Peyer's patch (tissue), 4 donors: ENCODE data around the gene TGFB1.

Experiments
- POLR2A ChIP-seq, 2 donors: fragments of 450-650 bp; IDR thresholded peaks; one replicate each; pipeline ENCODE4 v1.5.1; 2017; ENCODE audit warnings: antibody characterized with exemption in 2 of 2, mild to moderate bottlenecking in 2 of 2, moderate library complexity in 2 of 2
- TF ChIP-seq, protein P1 (sequence below), 6 experiments: fragments of 450-650 bp in 4 of 6; fragments of 200-600 bp in 2 of 6; sonication (generic) in 1 of 6; IDR thresholded peaks; one replicate each; pipeline ENCODE4 v1.5.1; 2017 to 2019; ENCODE audit warnings: antibody characterized with exemption in 6 of 6, mild to moderate bottlenecking in 3 of 6, moderate library complexity in 1 of 6

DNA sequence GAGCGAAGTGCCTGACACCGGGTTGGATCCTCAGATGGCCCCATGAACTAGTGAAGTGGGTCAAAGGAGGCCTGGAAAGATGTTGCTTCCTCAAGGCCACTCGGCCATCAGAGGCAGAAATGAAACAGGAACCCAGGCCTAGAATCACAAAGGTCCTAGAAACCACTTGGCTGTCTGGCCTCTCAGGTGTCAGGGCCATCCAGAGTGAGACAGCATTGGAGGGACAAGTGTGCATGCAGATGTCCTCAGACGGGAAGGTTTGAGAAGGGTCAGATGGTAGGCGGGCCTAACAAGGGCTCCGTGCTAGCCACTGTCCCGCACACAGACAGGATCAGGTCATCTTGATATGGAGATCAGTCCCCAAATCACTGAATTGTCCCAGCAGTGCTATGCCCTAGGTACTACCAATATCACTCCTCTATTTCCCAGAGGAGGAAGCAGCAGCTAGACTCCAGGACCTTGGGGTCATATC, 29.5 kb downstream of the TGFB1 start:
- no peak for TF ChIP-seq POLR2A (IDR thresholded peaks at IDR 0.05)
- TF ChIP-seq, protein P1, sequence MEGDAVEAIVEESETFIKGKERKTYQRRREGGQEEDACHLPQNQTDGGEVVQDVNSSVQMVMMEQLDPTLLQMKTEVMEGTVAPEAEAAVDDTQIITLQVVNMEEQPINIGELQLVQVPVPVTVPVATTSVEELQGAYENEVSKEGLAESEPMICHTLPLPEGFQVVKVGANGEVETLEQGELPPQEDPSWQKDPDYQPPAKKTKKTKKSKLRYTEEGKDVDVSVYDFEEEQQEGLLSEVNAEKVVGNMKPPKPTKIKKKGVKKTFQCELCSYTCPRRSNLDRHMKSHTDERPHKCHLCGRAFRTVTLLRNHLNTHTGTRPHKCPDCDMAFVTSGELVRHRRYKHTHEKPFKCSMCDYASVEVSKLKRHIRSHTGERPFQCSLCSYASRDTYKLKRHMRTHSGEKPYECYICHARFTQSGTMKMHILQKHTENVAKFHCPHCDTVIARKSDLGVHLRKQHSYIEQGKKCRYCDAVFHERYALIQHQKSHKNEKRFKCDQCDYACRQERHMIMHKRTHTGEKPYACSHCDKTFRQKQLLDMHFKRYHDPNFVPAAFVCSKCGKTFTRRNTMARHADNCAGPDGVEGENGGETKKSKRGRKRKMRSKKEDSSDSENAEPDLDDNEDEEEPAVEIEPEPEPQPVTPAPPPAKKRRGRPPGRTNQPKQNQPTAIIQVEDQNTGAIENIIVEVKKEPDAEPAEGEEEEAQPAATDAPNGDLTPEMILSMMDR (IDR thresholded peaks at IDR 0.05), result no peak
